IPS DF 4.7 (cell line): ENCODE data around the gene PIGO.

Experiments
- DNase-seq: peaks from one replicate; pipeline ENCODE4 v3.0.0-alpha.2; 2013; ENCODE audit warnings: low spot score; ENCODE audit errors: extremely low read depth

PIGO gene

GRCh38 chr9:35096035-35096849 is at the start of gene PIGO:
TSS of gene PIGO (minus strand) at chr9:35096591. CDS start at chr9:35095565, 1,026 bp downstream.
- DNase-seq = peak; percentile 71

DNA sequence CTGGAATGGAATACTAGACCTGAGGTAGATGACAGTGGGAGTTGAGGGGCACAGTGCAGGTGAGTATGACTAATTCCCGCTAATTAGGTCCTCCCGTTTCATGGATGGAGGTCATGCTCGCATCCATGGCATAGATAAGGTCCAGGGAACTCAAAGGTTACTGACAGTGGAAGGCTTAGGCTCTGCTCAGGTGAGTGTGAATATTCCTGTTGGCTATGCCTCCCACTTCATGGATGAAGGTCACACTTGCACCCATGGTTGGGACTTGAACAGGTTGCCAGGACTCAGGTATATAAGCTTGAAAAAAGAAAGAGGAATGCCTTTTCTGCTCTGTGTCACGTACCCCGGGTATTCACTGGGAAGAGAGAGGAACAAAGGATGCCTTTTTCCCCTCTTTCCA is 45.6 kb upstream of the PIGO start:
- no peak for DNase-seq

- DNase-seq = no peak
These were observed 43.7 kb upstream of the PIGO start for GRCh38 chr9:35140093-35140492.

DNA sequence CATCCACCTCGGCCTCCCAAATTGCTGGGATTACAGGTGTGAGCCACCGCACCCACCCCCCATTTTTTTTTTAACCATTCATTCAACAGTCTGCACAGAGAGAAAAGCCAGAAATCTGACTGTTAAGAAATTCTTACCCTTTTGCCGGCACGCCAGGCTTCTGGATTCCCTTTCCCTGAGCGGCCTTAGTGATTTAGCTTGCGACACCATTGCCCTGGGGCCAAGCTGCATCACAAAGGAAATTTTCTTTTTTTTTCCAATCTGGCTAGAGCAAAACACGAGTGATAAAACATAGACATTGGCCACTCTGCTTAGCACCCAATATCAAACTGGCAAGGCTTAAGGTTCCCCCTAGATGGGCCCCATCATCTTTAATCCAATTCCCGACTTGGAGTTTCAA is 40.5 kb upstream of the PIGO start:
- no peak for DNase-seq

GRCh38 chr9:35135988-35136387 is 39.6 kb upstream of the PIGO start:
- DNase-seq = no peak

DNA sequence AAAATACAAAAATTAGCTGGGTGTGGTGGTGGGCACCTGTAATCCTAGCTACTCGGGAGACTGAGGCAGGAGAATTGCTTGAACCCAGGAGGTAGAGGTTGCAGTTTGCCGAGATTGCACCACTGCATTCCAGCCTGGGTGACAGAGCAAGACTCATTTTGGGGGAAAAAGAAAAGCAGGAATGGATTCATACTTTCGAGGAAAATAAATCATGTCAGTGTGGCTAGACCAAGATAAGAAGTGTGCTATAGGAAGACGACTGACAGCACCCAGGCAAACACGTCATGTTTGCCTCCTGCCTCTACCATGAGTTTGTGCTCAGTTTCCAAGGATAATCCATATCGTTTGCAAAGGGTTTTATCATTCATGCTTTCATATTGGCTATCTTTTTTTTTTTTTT is 38.5 kb upstream of the PIGO start:
- no peak for DNase-seq

DNA sequence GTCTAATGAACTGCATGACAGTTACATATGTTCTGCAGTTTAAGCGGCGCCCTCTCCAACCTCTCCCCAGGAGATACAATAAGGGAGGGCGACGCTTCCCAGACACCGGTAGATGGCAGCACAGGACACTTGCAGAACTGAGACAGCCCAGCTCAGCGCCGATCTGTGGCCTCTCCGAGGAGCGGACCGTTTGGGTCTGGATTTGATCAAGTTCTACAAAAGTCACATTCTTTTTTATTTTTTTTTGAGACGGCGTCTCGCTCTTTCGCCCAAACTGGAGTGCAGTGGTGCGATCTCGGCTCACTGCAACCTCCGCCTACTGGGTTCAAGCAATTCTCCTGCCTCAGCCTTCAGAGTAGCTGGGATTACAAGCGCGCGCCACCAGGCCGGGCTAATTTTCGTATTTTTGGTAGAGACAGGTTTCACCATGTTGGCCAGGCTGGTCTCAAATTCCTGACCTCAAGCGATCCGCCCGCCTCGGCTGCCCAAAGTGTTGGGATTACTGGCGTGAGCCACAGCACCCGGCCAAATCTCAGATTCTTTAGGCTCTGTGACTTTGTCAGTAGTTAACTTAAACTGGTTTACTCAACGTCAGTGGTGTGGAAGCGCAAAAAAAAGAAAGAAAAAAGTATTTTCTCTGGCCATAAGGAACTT is 20.6 kb upstream of the PIGO start:
- peak; percentile 91 for DNase-seq

- no peak for DNase-seq
These were observed 20.1 kb upstream of the PIGO start for GRCh38 chr9:35116539-35116897.

GRCh38 chr9:35115680-35116538 is 19.5 kb upstream of the PIGO start, which contains the start of gene ATOSB:
TSS of gene ATOSB (minus strand) at chr9:35115862. CDS start at chr9:35108274, 7,588 bp downstream.
- DNase-seq = peak; percentile 87

DNA sequence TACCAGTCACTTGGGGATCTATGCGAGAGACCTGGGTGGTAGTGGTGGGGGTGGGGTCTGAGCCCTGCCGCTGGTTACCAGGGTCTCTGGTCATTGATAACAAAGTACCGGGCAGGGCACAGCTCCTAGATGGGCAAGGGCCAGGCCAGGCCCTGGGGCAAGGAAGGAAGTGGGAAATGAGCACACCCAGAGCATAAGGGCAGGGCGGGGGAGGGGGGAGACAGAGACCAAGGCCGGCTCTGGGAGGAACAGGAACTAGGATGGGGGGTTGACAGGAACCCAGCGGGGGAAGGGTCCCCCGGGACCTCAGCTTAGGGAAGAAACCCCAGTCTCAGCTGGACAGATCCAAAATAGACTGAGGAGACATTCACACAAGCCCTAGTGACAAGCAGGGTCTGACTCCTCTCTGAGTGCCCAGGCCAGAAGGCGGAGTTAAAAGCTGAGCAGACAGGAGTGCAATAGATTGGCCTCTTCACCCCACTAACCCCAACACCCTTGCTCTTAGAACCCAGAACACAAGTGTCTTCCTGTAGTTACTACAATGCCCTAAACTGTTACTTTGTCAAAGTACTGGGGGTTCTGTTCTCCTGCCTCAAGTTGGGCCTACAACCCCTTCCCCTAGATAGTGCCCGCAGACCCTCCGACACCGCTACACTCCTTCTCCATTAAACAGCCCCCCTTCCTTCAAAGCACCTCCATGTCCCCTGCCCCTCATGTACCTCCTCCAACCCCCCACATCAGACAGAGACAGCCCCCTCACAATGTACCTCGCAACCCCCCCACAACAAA is 18.6 kb upstream of the PIGO start:
- no peak for DNase-seq

GRCh38 chr9:35114113-35114839 is 17.9 kb upstream of the PIGO start:
- DNase-seq = peak; percentile 90

- no peak for DNase-seq
These were observed 16.0 kb upstream of the PIGO start for GRCh38 chr9:35112257-35113020.

DNA sequence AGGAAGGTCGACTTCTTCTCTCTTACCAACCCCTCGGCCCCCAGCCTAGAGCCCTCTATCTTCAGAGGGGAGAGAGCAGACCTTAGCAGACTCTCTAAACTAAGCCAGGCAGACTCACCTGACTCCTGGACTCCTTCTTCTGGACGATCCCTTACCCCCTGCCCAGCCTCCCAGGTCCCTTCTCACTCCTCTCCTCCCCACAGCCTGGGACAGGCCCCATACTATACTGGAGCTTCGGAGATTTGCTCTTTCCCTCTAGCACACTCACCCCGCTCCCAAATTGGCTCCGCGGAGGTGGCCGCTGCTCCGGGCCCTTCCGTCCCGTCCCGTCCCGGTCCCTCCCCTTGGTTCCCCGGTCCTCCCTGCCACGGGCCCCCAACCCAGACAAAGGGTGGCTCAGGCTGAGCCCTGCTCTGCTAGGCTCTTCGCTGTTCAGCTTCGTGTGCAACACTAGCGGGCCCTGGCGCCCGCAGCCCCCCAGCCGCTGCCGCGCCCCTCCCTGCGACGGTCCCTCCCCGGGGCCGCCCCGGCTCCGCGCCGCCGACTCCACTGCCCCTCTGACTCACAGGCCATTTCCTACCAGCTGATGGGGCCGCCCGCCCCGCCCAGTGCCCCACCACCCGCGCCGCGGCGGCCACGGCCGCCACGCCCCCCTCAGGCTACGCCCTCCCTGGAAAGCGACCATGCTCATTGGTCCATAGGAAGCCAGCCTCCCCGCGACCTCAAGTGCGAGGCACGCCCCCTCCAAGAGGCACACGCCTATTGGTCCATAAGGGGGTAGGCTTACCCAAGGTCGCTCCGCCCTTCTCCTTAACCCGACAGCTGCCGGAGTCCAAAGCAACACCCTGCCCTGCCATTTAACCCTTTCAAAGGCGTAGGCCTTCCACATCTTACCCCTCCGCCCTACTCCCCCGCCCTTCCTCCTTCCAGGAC is 14.9 kb upstream of the PIGO start:
- DNase-seq = peak; percentile 83

DNA sequence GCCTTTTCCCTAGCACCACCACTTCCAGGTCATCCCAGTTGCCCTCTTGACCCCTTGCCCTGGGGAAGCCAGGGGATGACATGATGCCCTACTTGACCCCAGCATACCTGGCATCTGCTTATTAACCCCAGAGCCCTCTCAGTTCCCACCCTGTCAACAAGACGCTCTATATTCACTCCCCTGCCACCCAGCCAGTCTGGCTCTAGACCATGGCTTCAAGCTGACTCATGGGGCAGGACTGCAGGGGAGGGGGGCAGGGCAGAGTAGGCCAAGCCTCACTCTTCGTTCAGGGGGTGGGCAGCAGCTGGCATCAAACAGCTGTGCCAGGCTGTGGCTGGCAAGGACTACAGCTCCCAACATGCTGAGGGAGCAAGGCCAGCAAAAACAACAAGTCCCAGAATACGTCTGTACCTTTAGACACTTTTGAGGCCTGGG is 14.0 kb upstream of the PIGO start:
- no peak for DNase-seq

- DNase-seq = no peak
These were observed 12.7 kb upstream of the PIGO start for GRCh38 chr9:35108946-35109575.

DNA sequence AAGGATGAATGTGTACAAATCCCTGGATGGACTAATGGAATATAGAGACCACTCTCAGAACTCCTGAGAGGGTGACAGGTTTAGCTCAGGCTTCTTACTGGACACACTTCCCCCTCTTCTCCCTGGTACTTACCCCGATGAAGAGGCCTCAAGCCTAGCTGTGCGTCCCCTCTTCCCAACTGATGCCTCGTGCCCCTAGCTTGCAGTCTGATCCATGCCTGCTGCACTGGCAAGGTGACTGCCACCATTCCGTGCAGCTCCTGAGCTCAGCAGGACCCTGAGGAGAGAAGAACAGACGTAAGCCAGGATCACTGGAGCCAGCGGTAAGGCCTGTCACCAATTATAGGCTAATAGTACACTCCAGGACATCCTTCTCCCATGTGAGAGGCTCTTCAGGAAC is 12.1 kb upstream of the PIGO start:
- no peak for DNase-seq

- DNase-seq = no peak
These were observed 11.2 kb upstream of the PIGO start for GRCh38 chr9:35107297-35108290.
